Transverse colon (tissue), 3 donors: ENCODE data around the gene HOXC5.

Experiments
- CTCF ChIP-seq, 5 experiments: fragments of 200-600 bp in 3 of 5; fragments of 450-650 bp in 2 of 5; sonication (generic) in 3 of 5; IDR thresholded peaks; 1 replicate in 2 of 5; 2 replicates in 3 of 5; pipeline ENCODE4 v1.5.1; 2016 to 2017; ENCODE audit warnings: antibody characterized with exemption in 5 of 5, inconsistent platforms in 3 of 5, mild to moderate bottlenecking in 2 of 5, moderate library complexity in 1 of 5
- POLR2A ChIP-seq: fragments of 450-650 bp; IDR thresholded peaks from one replicate; pipeline ENCODE4 v1.6.1; 2016; ENCODE audit warnings: antibody characterized with exemption, mild to moderate bottlenecking, moderate library complexity

DNA sequence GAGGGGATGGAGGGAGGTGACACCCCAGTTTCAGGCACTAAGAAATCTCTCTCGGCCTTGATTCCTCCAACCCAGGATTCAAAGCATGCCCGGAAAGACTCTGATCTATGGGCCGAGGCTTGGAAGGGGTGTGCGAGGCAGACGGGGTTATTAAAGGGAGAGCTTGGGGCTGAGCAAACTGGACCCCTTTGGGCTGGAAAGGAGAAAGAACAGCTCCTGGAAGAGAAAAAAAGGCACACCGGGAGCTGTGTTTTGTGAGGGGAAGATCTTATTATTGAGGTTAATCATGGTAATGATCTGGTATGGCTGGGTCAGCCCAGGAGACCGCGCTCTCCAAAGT is 15.1 kb downstream of the HOXC5 start:
- no peak for TF ChIP-seq POLR2A
- TF ChIP-seq CTCF (IDR thresholded peaks at IDR 0.05) = no peak
